Right lung (tissue), 5 donors: Measurements from ENCODE around the gene BRAF. TPM values are rescaled to one million over a fixed set of nuclear protein-coding genes. Genes with fewer than 3 reads are reported as not detected.
"Not testable (repeated sequence)": the region's sequence is repeated elsewhere in the genome, so short reads cannot be mapped to it uniquely, and the experiment has no call there.

Source experiments
- DNase-seq, 2 donors: peaks; one replicate each; pipeline ENCODE4 v3.0.0-alpha.2; 2013
- polyA plus RNA-seq, 5 donors: library from polyadenylated mRNA; unstranded; fragments of 120-200 nt; gene quantifications; one replicate each; pipeline versions ENCODE4 v1.2.1 to v1.2.3, GENCODE V29; 2013; ENCODE audit warnings: inconsistent platforms in 1 of 5, low replicate concordance in 1 of 5; ENCODE audit not compliant: insufficient read length in 5 of 5, insufficient read depth in 1 of 5

The BRAF gene
- polyA plus RNA-seq, 5 donors, result 17.6 to 29.2 (median 27.4) TPM

- no peak for DNase-seq
These were observed 1.9 kb downstream of the BRAF start for GRCh38 chr7:140922741-140923345.

GRCh38 chr7:140920745-140921144 is 4.0 kb downstream of the BRAF start:
- no peak for DNase-seq

DNA sequence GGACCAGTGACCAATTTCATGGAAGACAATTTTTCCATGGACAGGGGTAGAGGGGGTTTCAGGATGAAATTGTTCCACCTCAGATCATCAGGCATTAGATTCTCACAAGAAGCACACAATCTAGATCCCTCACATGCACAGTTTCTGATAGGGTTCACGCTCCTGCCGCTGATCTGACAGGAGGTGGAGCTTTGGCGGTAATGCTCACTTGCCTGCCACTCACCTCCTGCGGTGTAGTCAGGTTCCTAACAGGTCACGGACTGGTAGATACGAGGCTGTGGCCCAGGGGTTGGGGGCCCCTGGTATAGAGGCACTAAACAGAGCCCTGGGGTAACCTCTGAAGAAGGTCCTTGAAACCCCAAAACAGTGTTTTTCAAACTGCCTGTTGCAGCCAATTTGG is 6.5 kb downstream of the BRAF start:
- no peak for DNase-seq

DNA sequence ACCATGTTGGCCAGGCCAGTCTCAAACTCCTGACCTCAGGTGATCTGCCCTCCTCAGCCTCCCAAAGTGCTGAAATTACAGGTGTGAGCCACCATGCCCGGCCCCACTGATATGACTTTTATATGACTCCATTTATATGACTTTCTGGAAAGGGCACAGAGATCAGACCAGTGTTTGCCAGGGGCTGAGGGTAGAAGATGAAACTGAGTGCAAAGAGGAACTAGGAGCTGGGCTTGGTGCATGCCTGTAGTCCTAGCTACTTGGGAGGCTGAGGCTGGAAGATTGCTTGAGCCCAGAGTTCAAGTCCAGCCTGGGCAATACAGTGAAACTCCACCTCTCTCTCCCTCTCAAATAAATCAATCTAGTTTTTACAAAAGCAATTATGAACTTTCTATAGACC is 7.5 kb downstream of the BRAF start:
- no peak for DNase-seq

DNA sequence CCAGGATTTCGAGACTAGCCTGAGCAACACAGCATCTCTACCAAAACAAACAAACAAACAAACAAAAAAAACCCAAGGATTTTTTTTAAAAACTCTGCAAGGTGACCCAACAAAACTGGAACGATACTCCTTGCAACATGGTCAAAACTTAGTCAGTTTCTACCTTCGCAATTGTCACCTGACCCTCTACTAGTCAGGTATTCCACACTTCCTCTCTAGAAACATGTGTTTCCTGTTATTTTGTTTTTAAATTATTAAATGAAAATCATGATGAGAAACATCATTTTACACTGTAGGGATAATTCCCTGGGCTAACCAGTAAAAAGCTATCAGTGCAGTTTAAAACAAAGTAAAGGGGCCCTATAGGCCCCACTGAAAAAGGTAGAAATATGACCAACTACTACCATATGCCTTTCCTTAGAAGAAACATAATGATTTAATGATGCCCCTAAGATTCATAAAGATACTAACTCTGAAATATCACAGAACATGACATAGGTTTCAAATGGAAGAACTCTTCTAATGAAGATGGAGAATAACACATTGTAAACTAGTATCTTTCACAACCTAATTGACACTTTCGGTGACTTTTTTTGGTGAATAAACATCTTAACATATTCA is 8.7 kb downstream of the BRAF start:
- no peak for DNase-seq

GRCh38 chr7:140914083-140914482 is 10.6 kb downstream of the BRAF start:
- no peak for DNase-seq

- not testable (repeated sequence) for DNase-seq
These were observed 11.2 kb downstream of the BRAF start for GRCh38 chr7:140913596-140913928.

- DNase-seq, result no peak
These were observed 13.0 kb downstream of the BRAF start for GRCh38 chr7:140911746-140912145.

GRCh38 chr7:140909476-140910161 is 15.1 kb downstream of the BRAF start:
- DNase-seq, result no peak

DNA sequence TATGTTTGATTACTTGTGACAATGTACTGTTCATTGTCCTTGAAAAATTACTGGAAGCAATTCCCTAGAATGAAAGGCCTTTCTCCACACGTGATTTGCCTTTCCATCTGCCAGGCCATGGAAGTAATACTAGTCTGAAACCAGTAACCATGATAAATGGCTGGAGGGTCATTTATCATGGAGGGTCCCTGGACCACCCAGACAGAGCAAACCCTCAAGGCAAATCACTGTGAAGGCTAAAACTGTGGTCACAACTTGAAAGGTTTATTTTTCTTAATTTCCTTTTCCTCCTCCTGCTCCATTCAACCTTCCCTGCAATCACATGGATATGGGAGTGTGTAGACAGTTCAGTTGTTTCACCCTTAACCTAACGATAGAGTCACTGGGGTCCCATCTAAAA is 16.4 kb downstream of the BRAF start:
- no peak for DNase-seq

GRCh38 chr7:140903741-140904480 is 20.8 kb downstream of the BRAF start:
- DNase-seq, result no peak

GRCh38 chr7:140902303-140902953 is 22.3 kb downstream of the BRAF start:
- DNase-seq, result no peak

DNA sequence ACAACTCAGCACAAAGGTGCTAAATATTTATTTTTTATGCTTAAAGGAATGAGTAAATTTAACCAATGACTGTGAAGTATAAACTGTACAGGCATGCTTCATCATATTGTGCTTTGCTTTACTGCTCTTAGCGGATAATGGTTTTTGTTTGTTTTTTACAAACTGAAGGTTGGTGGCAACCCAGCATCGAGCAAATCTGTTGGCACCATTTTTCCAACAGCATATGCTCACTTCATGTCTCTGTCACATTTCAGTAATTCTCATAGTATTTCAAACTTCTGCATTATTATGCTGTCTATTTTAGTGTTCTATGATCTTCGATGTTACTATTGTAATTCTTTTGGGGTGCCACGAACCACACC is 22.8 kb downstream of the BRAF start:
- DNase-seq, result no peak

DNA sequence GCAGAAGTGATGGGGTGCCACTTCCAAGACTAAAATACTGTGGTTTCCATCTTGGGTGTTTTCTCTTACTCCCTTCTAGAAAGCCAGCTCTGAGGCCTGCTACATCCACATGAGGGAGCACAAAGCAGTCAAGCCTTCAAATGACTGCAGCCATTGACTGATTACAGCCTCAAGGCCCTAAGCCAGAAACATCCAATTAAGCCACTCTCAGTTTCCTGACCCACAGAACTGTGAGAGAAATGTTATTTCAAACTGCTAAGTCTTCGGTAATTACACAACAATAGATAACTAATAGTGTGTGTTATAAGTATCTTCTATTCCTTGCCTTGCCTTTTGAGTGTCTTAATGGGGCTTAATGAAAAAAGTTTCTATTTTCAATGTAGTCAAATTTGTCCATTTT is 24.8 kb downstream of the BRAF start:
- no peak for DNase-seq

- DNase-seq, result no peak
These were observed 25.8 kb downstream of the BRAF start for GRCh38 chr7:140898786-140899536.

GRCh38 chr7:140896996-140897395 is 27.7 kb downstream of the BRAF start:
- DNase-seq, result no peak

DNA sequence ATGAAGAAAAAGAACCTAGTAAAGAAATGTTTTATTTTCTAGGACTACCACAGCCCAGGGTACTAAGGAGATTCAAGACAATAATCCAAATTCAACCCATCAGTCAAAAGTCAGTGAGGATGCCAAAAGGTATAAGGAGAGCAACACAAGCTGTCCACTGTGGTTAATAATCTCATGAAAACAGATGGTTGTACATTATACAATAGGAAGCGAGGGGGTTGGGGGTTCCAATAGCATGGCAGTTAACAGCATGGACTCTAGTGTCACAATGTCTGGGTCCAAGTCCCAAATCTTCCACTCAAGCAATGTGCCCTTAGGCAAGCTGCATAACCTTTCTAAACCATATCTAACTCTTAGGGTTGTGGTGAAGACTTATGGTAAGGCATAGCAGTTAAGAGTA is 35.1 kb downstream of the BRAF start:
- no peak for DNase-seq

DNA sequence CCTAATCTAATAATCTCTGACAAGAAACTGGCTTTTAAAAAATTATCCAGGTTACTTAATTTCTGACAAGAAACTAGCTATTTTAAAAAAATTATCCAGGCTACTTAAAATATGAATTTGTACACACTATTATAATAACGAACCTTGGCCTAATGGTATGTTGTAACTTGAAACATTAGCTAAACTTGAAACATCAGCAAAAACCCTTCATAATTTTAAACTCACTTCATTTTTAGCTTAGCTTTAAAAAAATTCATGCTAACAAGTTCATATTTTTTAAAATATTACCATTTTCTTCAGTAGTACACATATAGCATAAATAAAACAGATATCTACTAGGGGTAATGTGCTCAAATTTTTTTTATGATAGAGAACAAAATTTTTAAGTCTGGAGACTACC is 35.6 kb downstream of the BRAF start:
- DNase-seq, result no peak

- DNase-seq, result no peak
These were observed 36.6 kb downstream of the BRAF start for GRCh38 chr7:140888087-140888486.

GRCh38 chr7:140885735-140886334 is 38.9 kb downstream of the BRAF start:
- DNase-seq, result no peak

- no peak for DNase-seq
These were observed 41.4 kb downstream of the BRAF start for GRCh38 chr7:140883378-140883777.
